ENCODE results near the gene TAGLN. TPM values are rescaled to one million over a fixed set of nuclear protein-coding genes. Genes with fewer than 3 reads are reported as not detected.

Gene TAGLN
- total and polyA plus RNA-seq, 2 experiments from 2014 or later: 82.5 to 1,052 TPM

DNA sequence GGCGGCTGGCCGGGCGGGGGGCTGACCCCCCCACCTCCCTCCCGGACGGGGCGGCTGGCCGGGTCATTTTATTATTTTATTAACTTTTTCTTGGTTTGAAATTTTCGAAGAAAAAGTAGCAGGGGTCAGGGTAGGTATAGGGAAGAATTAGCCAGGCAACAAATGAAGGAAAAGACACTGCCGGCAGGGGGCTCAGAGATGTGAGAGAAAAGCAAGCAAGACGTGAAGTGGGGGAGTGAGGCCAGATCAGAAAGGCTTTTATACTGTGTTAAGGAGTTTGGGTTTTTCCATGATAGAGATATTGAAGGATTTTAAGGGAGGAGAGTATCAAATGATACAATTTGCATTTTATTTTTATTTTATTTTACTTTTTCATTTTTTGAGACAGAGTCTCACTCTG, 52.3 kb downstream of the TAGLN start:
- no peaks in the 10 kb centered on the region for H3K27me3 ChIP-seq
- H3K9me3 ChIP-seq (ENCODE audit: low read depth): no peaks in the 10 kb centered on the region
- TF ChIP-seq, protein P1, sequence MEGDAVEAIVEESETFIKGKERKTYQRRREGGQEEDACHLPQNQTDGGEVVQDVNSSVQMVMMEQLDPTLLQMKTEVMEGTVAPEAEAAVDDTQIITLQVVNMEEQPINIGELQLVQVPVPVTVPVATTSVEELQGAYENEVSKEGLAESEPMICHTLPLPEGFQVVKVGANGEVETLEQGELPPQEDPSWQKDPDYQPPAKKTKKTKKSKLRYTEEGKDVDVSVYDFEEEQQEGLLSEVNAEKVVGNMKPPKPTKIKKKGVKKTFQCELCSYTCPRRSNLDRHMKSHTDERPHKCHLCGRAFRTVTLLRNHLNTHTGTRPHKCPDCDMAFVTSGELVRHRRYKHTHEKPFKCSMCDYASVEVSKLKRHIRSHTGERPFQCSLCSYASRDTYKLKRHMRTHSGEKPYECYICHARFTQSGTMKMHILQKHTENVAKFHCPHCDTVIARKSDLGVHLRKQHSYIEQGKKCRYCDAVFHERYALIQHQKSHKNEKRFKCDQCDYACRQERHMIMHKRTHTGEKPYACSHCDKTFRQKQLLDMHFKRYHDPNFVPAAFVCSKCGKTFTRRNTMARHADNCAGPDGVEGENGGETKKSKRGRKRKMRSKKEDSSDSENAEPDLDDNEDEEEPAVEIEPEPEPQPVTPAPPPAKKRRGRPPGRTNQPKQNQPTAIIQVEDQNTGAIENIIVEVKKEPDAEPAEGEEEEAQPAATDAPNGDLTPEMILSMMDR (IDR thresholded peaks at IDR 0.05; ENCODE audit: low read depth, low read length): peak; percentile 6
- H3K4me1 ChIP-seq (ENCODE audit: low read depth): no peaks in the 10 kb centered on the region
- DNase-seq (ENCODE audit: low read depth in 1 of 2, low spot score in 1 of 2): peak in 1 of 2 donors; percentile 10
- peaks cover 41% of the 10 kb centered on the region for H3K36me3 ChIP-seq
- no peak overlapping the region for H3K4me3 ChIP-seq
- no peak overlapping the region for H3K27ac ChIP-seq

DNA sequence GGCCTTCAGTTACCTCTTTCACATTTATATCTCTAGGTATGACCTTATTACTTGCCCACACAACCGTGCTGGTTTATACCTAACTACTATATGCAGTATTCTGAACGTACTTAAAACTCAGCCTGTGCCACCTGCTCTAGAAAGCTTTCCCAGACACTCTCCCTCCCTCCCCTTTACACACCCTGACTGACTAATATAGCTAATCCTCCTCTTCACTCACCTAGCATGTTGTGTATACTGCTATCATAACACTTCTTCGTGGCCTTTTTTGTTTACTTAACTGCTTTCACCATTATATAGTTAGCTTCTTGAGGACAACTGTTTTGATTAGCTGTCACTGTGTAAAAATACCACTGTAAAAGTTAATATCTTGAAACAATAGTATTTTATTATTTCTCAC, 56.8 kb downstream of the TAGLN start:
- Histone ChIP-seq H3K27ac (no peak overlapping the region), H3K4me1 (ENCODE audit: low read depth) (no peaks in the 10 kb centered on the region), H3K36me3 (peaks cover 26% of the 10 kb centered on the region), H3K4me3 (no peak overlapping the region), H3K9me3 (ENCODE audit: low read depth) (no peaks in the 10 kb centered on the region), H3K27me3 (no peaks in the 10 kb centered on the region)
- DNase-seq (ENCODE audit: low read depth in 1 of 2, low spot score in 1 of 2): no peak
- TF ChIP-seq, protein P1 (IDR thresholded peaks at IDR 0.05; ENCODE audit: low read depth, low read length): no peak

DNA sequence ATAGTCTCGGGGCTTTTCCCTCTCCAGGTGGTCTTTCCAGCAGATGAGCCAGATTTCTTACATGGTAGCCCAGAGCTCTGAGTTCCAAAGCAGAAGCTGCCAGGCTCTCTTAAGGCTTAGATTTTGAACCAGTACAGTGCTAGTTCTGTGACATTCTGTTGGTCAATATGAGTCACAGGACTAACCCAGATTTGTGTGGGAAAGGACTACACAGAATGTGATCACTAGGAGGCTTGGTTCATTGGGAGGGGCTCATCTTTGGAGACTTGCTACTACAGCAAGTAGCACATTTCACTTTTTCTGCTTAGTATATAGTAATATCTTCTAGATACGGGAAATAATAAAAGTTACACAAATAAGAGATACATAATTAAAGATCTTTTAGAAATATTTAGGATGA, 57.4 kb downstream of the TAGLN start:
- DNase-seq (ENCODE audit: low read depth in 1 of 2, low spot score in 1 of 2): peak in 1 of 2 donors; percentile 13
- H3K4me1 ChIP-seq (ENCODE audit: low read depth): no peaks in the 10 kb centered on the region
- H3K27ac ChIP-seq: no peak overlapping the region
- H3K27me3 ChIP-seq: no peaks in the 10 kb centered on the region
- peaks cover 32% of the 10 kb centered on the region for H3K36me3 ChIP-seq
- TF ChIP-seq, protein P1 (IDR thresholded peaks at IDR 0.05; ENCODE audit: low read depth, low read length): no peak
- no peaks in the 10 kb centered on the region for H3K9me3 ChIP-seq (ENCODE audit: low read depth)
- H3K4me3 ChIP-seq: no peak overlapping the region

Other genes starting within 250 kb of the TAGLN start
- 27.4 and 58.5 TPM in 2 replicates for gene SIK3, start 100.9 kb upstream of the TAGLN start, total RNA-seq
- 29.1 and 39.7 TPM in 2 replicates for gene SIK3, start 100.9 kb upstream of the TAGLN start, polyA plus RNA-seq
- 58.7 and 71.8 TPM in 2 replicates for gene PAFAH1B2, start 55.1 kb upstream of the TAGLN start, total RNA-seq
- gene PAFAH1B2, start 55.1 kb upstream of the TAGLN start, polyA plus RNA-seq: 25.6 and 25.8 TPM in 2 replicates
- 27.1 and 32.9 TPM in 2 replicates for gene SIDT2, start 20.6 kb upstream of the TAGLN start, total RNA-seq
- 10.3 and 16.1 TPM in 2 replicates for gene SIDT2, start 20.6 kb upstream of the TAGLN start, polyA plus RNA-seq
- gene PCSK7, start 32.7 kb downstream of the TAGLN start, total RNA-seq: 43.6 and 46.6 TPM in 2 replicates
- gene PCSK7, start 32.7 kb downstream of the TAGLN start, polyA plus RNA-seq: 31.6 and 31.7 TPM in 2 replicates
- gene RNF214, start 33.3 kb downstream of the TAGLN start, total RNA-seq: 14.1 and 20.0 TPM in 2 replicates
- gene RNF214, start 33.3 kb downstream of the TAGLN start, polyA plus RNA-seq: 13.8 and 24.6 TPM in 2 replicates
- 7.7 and 12.9 TPM in 2 replicates for gene BACE1-AS, start 92.0 kb downstream of the TAGLN start, total RNA-seq
- gene BACE1-AS, start 92.0 kb downstream of the TAGLN start, polyA plus RNA-seq: 6.4 and 10.4 TPM in 2 replicates
- 25.3 and 25.9 TPM in 2 replicates for gene BACE1, start 116.9 kb downstream of the TAGLN start, total RNA-seq
- gene BACE1, start 116.9 kb downstream of the TAGLN start, polyA plus RNA-seq: 9.8 and 13.4 TPM in 2 replicates
- 16.8 and 31.8 TPM in 2 replicates for gene CEP164, start 128.5 kb downstream of the TAGLN start, total RNA-seq
- gene CEP164, start 128.5 kb downstream of the TAGLN start, polyA plus RNA-seq: 22.6 and 28.0 TPM in 2 replicates